ENCODE data around the gene ARL2.

Gene ARL2

DNA sequence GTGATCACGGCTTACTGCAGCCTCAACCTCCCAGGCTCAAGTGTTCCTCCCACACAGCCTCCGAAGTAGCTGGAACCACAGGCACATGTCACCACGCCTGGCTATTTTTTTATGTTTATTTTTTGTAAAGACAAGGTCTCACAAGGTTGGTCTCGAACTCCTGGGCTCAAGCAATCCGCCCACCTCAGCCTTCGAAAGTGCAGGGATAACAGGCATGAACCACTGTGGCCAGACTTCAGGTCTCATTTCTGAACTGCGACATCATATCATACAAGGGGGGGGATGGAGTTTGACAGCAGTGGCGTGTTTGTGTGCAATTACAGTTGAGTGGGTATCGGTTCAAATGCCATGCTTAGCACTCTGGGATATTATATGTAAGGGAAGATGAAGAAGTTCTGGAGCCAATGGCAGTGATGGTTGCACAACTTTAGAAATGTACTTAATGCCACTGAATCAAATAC is 37.5 kb downstream of the ARL2 start:
- DNase-seq: no peak

DNA sequence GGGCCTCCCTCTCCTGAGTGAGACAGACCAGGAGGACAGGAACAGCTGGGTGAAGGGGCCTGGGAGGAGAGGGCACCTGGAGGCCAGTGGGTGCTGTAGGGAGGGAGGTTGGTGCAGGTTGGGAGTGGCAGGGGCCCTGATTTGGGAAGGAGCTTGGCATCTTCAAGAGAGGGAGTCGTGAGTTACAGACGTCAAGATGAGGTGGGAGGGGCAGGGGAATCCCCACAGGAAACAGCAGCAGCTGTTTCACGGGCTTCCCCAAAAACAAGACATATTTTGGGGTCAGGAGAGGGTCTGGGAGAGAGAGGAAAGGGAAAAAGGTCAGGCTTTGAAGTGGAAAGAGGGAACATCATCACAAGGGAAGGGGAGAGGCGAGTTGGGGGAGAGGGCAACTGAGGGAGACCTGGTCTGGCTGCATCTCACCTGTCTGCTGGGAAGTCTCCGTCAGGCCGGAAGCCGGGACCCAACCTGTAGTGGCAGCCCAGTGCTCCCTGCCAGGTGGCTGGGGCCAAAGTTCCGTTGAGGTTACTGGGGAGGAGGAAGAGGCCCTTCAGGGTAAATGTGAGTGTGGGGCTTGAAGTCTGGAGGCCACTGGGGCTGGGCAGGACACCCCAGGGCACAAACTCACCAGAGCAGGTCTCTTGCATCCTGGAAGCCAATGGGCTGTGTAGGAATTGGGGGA is 40.0 kb downstream of the ARL2 start:
- DNase-seq: no peak

DNA sequence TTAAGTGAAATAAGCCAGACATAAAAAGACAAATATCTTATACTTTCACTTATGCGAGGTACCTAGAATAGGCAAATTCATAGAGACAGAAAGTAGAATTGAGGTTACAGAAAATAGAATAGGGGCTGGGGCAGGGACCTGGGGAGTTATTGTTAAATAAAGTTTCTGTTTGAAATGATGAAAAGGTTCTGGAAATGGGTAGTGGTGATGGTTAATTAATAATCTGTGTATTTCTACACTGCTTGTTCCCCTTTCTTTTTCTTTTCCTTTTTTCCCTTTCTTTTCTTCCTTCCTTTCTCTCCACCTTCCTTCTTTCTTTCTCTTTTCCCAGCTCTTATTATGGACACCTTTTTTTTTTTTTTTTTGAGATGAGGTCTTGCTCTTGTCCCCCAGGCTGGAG is 41.6 kb downstream of the ARL2 start:
- DNase-seq: no peak

- DNase-seq: no peak
These were observed 43.0 kb downstream of the ARL2 start for GRCh38 chr11:65056999-65057398.

DNA sequence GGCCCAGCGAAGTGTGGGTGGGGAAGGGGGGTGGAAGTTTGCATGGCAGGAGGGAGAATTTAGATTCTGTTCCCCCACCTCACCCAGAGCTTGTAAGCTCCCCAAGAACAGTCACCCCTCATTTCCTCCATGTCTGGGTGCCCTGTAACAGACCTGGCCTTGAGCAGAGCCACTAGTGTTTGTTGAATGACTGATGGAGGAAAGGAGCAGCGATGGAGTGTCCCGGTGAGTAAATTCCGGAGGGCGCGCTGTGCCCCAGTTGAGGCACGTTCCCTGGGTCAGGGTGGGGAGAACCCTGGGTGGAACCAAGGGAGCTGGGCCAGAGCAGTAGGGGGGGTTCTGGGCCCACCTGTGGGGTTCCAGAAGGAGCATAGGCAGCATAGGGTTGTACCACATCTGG is 43.6 kb downstream of the ARL2 start:
- no peak for DNase-seq

DNA sequence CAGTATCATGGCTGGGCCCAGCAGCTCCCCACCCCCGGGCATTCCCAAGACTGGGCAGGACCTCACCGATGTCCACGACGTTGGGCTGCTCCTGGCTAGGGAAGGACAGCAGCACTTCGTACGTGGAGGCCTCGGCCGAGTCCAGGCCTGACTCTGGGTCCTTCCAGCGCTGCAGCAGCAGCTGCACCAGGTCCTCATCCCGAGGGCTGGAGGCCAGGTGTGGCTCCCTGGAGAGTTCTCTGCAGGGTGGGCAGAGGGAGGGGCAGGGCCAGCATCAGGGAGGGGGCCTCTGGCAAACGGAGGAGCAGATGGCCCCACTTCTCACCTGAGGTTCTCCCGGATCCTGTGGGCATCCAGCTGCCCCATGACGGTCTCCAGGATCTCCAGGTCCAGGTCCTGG is 44.1 kb downstream of the ARL2 start:
- no peak for DNase-seq

- no peak for DNase-seq
These were observed 44.6 kb downstream of the ARL2 start, which contains the start of gene NAALADL1 for GRCh38 chr11:65058419-65059054. Gene NAALADL1, minus strand, starts transcription at chr11:65058553. Its CDS starts 32 bp downstream, at chr11:65058521.

- DNase-seq: no peak
These were observed 45.6 kb downstream of the ARL2 start for GRCh38 chr11:65059523-65059922.

GRCh38 chr11:65059959-65060824 is 46.2 kb downstream of the ARL2 start:
- DNase-seq: no peak

DNA sequence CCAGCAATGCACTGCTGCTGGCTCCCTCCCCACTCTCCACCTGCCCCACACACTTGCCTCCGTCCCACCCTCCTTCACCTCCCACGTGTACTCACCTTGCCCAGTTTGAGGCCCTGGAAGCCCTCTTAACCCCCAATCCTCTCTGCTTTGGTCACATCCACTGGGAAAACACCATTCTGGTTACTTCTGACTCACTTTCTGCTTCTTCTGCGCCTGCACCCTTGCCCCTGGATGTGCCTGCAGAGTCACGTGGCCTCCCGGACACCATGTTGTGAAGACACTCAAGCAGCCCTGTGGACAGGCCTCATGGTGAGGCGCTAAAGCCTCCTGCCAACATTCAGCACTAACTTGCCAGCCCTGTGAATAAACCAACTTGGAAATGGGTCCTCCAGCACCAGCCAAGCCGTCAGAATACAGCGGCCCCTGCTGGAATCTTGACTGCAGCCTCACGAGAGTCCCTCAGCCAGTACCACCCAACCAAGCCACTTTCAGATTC is 47.0 kb downstream of the ARL2 start:
- no peak for DNase-seq

- DNase-seq: no peak
These were observed 49.6 kb downstream of the ARL2 start for GRCh38 chr11:65063532-65063931.

DNA sequence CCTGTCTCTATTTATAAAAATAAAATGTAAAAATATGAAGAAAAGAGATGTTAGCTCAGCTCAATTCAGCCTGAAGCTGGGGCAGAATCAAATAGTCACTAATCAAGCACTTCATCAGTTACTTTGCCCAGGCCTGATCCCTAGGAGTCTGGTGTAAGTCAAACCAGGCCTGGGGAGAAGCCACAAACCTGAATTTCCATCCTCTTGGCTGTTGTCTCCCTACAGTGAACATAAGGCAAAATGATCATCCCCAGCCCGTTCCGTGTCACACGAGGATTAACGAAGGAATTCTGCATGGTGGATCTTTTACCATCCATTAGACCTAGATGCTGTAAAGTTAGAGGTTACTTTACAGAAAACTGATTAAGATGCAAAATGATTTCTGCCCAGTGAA is 50.9 kb downstream of the ARL2 start:
- DNase-seq: no peak

- DNase-seq: no peak
These were observed 51.9 kb downstream of the ARL2 start for GRCh38 chr11:65065851-65066250.

DNA sequence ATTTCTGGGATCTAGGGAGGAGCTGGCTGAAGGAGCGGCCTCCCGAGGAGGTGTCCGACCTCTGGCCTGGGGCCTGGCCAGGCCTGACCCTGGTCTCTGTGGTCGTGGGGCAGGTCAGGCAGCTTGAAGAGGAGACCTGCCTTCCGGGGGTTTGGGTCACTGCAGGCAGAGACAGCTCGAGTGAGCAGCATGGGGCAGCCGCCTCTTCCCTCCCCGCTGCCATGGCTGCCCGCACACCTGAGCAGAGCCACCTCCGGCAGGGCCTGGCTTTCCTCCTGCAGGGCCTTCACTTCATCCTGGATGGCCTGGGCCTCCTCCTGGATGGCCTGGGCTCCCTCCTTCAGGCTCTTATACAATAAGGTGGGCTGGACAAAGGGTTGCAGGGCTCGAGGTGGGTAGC is 52.4 kb downstream of the ARL2 start:
- no peak for DNase-seq

GRCh38 chr11:65066805-65067291 is 52.9 kb downstream of the ARL2 start:
- no peak for DNase-seq

- DNase-seq: no peak
These were observed 53.5 kb downstream of the ARL2 start for GRCh38 chr11:65067446-65067845.

GRCh38 chr11:65069217-65069616 is 55.3 kb downstream of the ARL2 start:
- DNase-seq: no peak
